WTC11 (cell line): ENCODE measurements around the gene ARHGAP23.

Experiments used
- ATF3 ChIP-seq: sonication (generic); formaldehyde crosslinking; conservative IDR thresholded peaks from 2 replicates; pipeline ENCODE4 v1.8.1; 2022; ENCODE audit warnings: mild to moderate bottlenecking, missing genetic modification reagents
- CREB1 ChIP-seq: sonication (generic); formaldehyde crosslinking; IDR thresholded peaks from 2 replicates; pipeline ENCODE4 v1.8.0; 2023; ENCODE audit warnings: mild to moderate bottlenecking, missing genetic modification reagents
- CTCF ChIP-seq: fragments of 200-600 bp; IDR thresholded peaks from 2 replicates; pipeline ENCODE4 v1.8.0; 2022; ENCODE audit warnings: antibody characterized with exemption
- FOXP1 ChIP-seq: sonication (generic); formaldehyde crosslinking; IDR thresholded peaks from 2 replicates; pipeline ENCODE4 v1.8.0; 2022; ENCODE audit warnings: missing genetic modification reagents, mild to moderate bottlenecking, moderate library complexity, borderline replicate concordance
- GRHL2 ChIP-seq: fragments of 250-450 bp; sonication (Bioruptor Pico); IDR thresholded peaks from 2 replicates; pipeline ENCODE4 v1.8.0; 2022; ENCODE audit warnings: mild to moderate bottlenecking, moderate library complexity; ENCODE audit not compliant: insufficient replicate concordance, severe bottlenecking
- IRF1 ChIP-seq: sonication (generic); formaldehyde crosslinking; IDR thresholded peaks from 2 replicates; pipeline ENCODE4 v1.8.0; 2023; ENCODE audit warnings: missing genetic modification reagents
- MYBL2 ChIP-seq: sonication (generic); formaldehyde crosslinking; IDR thresholded peaks from 2 replicates; pipeline ENCODE4 v1.8.1; 2023; ENCODE audit warnings: mild to moderate bottlenecking, moderate library complexity, missing genetic modification reagents
- USF2 ChIP-seq: sonication (generic); formaldehyde crosslinking; IDR thresholded peaks from 2 replicates; pipeline ENCODE4 v1.8.1; 2023; ENCODE audit warnings: mild to moderate bottlenecking, missing genetic modification reagents, moderate library complexity
- TF ChIP-seq, protein P1 (sequence below): sonication (generic); formaldehyde crosslinking; IDR thresholded peaks from 2 replicates; pipeline ENCODE4 v1.8.1; 2022; ENCODE audit warnings: low read depth, missing genetic modification reagents, borderline replicate concordance
- TF ChIP-seq, protein P2 (sequence below): sonication (generic); formaldehyde crosslinking; IDR thresholded peaks from 2 replicates; pipeline ENCODE4 v1.8.1; 2022; ENCODE audit warnings: low read depth, mild to moderate bottlenecking, moderate library complexity, missing genetic modification reagents, borderline replicate concordance

DNA sequence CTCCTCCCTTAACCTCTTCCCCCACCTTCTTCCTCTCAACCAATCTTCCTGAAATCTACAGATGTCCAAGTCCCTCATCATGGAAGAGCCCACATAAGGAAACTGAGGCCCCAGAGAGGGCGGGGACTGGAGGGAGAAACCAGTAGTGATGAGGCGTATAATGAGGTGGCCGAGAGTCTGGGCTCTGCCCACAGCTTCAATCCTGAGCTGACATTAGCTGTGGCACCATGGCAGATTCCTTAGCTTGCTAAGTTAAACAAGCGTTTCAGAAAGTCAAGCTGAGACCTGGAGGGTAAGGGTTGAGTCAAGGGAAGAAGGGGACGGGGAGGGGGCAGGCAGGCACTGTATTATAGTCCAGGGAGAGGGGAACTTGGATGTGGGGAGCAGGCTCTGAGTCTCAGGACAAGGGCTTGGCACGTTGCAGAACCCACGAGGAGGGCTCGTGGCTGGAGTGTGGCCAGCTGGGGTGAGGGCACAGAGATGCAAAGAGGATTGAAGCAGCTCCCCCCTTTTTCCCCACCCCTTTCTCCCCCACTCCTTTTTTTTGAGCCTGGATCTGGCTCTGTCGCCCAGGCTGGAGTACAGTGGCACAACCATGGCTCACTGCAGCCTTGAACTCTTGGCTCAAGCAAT lies 13.3 kb downstream of the ARHGAP23 start:
- TF ChIP-seq ATF3 (CRISPR knock-in tag) (no peak), USF2 (no peak), IRF1 (CRISPR knock-in tag) (no peak), CREB1 (no peak), CTCF (no peak), FOXP1 (CRISPR knock-in tag) (no peak), GRHL2 (CRISPR knock-in tag) (no peak), MYBL2 (no peak)
- TF ChIP-seq, protein P1, sequence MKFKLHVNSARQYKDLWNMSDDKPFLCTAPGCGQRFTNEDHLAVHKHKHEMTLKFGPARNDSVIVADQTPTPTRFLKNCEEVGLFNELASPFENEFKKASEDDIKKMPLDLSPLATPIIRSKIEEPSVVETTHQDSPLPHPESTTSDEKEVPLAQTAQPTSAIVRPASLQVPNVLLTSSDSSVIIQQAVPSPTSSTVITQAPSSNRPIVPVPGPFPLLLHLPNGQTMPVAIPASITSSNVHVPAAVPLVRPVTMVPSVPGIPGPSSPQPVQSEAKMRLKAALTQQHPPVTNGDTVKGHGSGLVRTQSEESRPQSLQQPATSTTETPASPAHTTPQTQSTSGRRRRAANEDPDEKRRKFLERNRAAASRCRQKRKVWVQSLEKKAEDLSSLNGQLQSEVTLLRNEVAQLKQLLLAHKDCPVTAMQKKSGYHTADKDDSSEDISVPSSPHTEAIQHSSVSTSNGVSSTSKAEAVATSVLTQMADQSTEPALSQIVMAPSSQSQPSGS (CRISPR knock-in tag) = no peak
- TF ChIP-seq, protein P2, sequence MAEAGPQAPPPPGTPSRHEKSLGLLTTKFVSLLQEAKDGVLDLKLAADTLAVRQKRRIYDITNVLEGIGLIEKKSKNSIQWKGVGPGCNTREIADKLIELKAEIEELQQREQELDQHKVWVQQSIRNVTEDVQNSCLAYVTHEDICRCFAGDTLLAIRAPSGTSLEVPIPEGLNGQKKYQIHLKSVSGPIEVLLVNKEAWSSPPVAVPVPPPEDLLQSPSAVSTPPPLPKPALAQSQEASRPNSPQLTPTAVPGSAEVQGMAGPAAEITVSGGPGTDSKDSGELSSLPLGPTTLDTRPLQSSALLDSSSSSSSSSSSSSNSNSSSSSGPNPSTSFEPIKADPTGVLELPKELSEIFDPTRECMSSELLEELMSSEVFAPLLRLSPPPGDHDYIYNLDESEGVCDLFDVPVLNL (CRISPR knock-in tag) = no peak
